Measurements from ENCODE around the gene NANOGP8.
"Not testable (repeated sequence)": the region's sequence is repeated elsewhere in the genome, so short reads cannot be mapped to it uniquely, and the experiment has no call there.

NANOGP8 gene

DNA sequence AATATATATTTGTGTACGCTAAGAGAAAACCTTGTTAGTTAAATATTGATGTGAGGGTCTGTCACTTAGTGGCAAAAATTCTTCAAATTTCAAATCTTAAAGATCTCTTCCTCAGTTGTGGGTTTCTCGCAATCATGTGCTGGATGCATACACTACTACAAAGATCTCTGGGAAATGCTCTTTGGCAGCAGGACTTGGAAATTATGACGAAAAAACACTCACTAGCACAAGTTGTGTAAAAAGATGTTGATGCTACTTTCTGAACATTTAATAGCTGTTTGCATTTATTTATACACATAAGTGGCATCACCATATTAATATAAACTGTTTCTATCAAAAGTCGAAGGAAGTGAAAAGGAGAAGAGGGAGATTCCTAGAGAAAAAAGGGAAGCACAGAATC is 10.8 kb upstream of the NANOGP8 start:
- no peak overlapping the region for H3K4me3 ChIP-seq (ENCODE audit: low read depth, low read length)

DNA sequence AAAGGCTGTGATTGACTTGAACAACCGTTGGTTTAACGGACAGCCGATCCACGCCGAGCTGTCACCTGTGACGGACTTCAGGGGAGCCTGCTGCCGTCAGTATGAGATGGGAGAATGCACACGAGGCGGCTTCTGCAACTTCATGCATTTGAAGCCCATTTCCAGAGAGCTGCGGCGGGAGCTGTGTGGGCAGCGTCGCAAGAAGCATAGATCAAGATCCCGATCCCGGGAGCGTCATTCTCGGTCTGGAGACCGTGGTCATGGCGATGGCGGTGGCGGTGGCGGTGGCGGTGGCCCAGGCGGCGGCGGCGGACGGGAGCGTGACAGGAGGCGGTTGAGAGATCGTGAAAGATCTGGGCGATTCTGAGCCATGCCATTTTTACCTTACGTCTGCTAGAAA is 7.8 kb upstream of the NANOGP8 start:
- no peak overlapping the region for H3K4me3 ChIP-seq (ENCODE audit: low read depth, low read length)

- H3K4me3 ChIP-seq (ENCODE audit: low read depth, low read length) = no peak overlapping the region
Measured at GRCh38 chr15:35092311-35092710, 7.2 kb upstream of the NANOGP8 start.

DNA sequence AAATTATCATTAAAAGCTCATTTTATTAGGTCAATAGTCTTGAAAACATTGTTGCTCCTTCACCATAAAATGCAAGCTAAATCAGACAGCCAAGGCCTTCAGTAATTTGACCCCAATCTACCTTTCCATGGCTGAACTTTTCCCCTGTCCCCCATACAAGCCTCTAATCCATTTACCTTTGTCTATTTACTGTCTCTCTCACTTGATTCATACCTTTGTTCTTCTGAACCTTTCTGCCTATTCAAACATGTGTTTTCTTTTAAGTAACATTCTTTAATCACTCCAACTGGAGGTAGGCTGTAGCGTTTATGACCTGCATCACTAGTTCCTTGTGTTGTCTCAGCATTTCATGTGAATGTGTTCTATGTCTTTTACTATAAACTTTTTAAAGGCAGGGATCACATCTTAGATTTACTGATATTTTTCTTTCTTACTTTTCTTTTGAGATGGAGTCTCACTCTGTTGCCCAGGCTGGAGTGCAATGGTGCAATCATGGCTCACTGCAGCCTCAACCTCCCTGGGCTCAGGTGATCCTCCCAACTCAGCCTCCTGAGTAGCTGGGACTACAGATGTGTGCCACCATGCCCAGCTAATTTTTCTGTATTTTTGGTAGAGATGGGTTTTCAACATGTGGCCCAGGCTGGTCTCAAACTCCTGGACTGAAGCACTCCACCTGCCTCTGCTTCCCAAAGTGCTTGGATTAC is 5.2 kb upstream of the NANOGP8 start:
- H3K4me3 ChIP-seq (ENCODE audit: low read depth, low read length) = no peak overlapping the region

DNA sequence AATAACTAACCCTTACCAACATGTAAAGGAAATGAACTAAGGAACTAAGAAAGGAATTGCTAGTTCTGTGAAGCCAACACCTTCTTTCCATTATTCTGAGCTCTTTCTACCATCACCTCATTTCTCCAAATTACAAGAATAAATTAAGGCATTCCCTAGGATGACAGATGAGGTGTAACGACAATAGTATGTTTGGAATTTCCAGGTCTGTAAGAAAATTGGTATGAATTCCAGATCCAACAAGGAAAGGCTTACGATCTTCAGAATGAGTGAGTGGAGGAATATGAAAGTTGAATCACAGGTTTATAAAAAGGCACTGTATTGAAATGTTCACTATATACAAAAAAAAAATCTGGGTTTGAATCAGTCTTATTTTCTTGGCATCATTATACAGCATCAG is 4.5 kb upstream of the NANOGP8 start:
- no peak overlapping the region for H3K4me3 ChIP-seq (ENCODE audit: low read depth, low read length)

DNA sequence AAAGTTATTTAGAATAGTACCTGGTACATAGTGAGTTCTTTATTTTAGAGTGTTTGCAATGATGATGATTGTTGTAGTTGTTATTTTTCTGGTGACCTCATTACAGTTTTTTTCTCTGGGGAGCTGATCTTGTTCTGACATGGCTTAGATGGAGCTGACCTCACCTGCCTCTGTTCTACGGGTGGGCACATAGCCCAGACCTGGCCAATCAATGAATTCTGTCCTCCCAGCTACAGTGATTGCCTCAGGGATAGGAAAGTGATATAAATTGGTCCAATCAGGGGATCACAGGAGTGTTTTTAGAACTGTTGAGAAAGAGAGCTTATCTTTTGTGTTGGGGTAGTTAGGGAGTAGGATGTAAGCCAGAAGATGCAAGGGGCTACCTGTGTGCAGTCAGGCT is 3.2 kb upstream of the NANOGP8 start:
- H3K4me3 ChIP-seq (ENCODE audit: low read depth, low read length) = no peak overlapping the region

DNA sequence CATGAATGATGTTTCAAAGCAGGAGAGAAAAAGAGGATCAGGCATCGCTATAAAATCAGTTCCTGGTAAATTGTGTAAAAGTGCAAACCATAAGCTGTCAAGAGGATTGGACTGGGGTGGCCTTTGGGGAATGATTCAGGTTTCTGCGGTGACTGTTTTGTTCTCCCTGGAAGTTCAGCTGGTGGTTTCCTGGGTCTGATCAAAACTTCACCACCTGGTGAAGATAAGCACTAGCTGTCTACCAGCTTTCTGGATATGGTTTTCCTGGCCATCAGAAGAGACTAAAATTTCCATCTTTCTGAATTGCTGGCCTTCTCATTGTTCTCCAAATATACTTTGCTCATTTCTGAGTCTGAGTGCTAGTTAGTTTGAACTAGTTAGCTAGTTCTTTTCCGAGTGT is 2.7 kb upstream of the NANOGP8 start:
- no peak overlapping the region for H3K4me3 ChIP-seq (ENCODE audit: low read depth, low read length)

- not testable (repeated sequence) for H3K4me3 ChIP-seq (ENCODE audit: low read depth, low read length)
Measured at GRCh38 chr15:35082371-35083348, 2.4 kb downstream of the NANOGP8 start.

DNA sequence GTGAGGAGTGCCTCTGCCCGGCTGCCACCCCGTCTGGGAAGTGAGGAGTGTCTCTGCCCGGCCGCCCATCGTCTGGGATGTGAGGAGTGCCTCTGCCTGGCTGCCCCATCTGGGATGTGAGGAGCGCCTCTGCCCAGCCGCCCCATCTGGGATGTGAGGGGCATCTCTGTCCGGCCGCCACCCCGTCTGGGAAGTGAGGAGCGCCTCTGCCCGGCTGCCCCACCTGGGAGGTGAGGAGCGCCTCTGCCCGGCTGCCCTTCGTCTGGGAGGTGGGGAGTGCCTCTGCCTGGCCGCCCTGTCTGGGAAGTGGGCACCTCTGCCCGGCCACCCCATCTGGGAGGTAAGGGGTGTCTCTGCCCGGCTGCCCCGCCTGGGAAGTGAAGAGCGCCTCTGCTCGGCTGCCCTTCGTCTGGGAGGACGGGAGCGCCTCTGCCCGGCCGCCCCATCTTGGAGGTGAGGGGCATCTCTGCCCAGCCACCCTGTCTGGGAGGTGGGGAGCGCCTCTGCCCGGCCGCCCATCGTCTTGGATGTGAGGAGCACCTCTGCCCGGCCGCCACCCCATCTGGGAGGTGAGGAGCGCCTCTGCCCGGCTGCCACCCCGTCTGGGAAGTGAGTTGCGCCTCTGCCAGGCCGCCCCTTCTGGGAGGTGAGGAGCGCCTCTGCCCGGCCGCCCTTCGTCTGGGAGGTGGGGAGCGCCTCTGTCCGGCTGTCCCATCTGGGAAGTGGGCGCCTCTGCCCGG is 3.3 kb downstream of the NANOGP8 start:
- not testable (repeated sequence) for H3K4me3 ChIP-seq (ENCODE audit: low read depth, low read length)

GRCh38 chr15:35080226-35080625 is 4.9 kb downstream of the NANOGP8 start:
- no peak overlapping the region for H3K4me3 ChIP-seq (ENCODE audit: low read depth, low read length)

DNA sequence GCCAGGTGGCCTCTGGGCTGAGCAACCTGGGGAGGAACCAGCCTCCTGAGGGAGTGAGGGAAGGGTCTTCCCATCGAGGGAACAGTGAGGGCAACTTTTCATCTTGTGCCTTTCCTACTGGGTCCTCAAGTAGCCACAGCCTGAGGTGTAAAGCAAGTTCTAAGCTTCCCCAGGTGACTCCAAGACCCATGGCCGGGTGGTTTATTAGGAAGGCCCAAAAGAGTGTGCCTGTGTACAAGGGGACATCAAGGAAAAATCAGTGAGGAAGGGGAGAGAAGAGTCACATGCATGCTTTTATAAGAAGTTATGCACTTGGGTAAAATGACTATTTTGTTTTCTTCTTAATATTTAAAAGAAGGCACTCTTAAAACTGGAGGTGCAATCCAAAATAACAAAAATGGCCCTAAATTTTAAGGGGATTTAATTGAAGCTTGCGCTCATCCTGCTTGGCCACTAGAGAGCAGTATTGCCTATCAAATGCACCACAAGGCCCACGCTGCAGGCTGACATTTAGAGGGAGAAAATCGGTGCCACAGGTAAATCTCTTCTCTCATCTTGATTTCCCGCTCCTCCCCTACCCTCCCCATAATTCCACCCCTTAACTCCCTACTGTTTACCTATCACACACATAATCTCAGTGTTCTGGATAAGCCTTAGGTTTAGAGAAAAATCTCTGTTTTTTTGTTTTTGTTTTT is 6.7 kb downstream of the NANOGP8 start:
- H3K4me3 ChIP-seq (ENCODE audit: low read depth, low read length) = no peak overlapping the region

DNA sequence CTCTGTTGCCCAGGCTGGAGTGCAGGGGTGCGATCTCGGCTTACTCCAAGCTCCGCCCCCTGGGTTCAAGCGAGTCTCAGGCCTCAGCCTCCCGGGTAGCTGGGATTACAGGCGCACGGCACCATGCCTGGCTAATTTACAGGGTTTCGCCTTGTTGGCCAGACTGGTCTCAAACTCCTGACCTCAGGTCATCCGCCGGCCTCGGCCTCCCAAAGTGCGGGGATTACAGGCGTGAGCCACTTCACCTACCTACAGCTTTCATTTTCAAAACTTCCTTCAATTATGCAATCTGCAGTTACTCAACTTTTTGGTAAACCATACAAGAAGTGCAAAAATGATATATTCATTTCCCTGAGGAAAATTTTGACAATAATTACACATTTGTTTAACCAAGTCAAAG is 14.0 kb downstream of the NANOGP8 start:
- H3K4me3 ChIP-seq (ENCODE audit: low read depth, low read length) = no peak overlapping the region

- no peak overlapping the region for H3K4me3 ChIP-seq (ENCODE audit: low read depth, low read length)
Measured at GRCh38 chr15:35068846-35069475, 16.1 kb downstream of the NANOGP8 start.

- H3K4me3 ChIP-seq (ENCODE audit: low read depth, low read length) = no peak overlapping the region
Measured at GRCh38 chr15:35067496-35068347, 17.4 kb downstream of the NANOGP8 start.

DNA sequence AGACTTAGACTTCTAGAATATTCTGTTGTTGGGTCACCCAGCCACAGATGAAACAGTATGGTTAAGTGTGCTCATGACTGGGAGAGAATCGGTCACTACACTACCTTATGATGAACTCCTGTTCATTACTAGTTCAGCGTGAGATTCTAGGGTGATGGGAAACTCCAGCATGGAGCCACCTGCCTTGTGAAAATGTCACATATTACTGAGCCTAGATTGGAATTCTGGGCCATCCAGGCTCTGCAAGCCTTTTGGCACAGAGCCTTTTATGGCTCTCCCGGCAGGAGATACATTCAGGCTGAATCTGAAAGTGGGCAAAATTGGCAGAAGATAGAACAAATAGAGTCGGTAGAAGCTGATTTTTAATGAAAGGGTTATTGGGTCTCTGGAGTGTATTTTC is 19.0 kb downstream of the NANOGP8 start:
- no peak overlapping the region for H3K4me3 ChIP-seq (ENCODE audit: low read depth, low read length)

GRCh38 chr15:35064576-35065190 is 20.4 kb downstream of the NANOGP8 start:
- no peak overlapping the region for H3K4me3 ChIP-seq (ENCODE audit: low read depth, low read length)

- no peak overlapping the region for H3K4me3 ChIP-seq (ENCODE audit: low read depth, low read length)
Measured at GRCh38 chr15:35062738-35063099, 22.4 kb downstream of the NANOGP8 start.

- H3K4me3 ChIP-seq (ENCODE audit: low read depth, low read length) = no peak overlapping the region
Measured at GRCh38 chr15:35061825-35062737, 23.0 kb downstream of the NANOGP8 start.

All from iPS-11a (cell line).